AG09309 (cell line): Measurements from ENCODE around the gene ST8SIA6.
"Not testable (repeated sequence)": the region's sequence is repeated elsewhere in the genome, so short reads cannot be mapped to it uniquely, and the experiment has no call there.

Source experiments
- DNase-seq: peaks from one replicate; pipeline ENCODE4 v3.0.0-alpha.2; 2010; ENCODE audit warnings: low read depth
- H3K4me3 ChIP-seq: 2 replicates; pipeline ENCODE4 v1.5.1; 2011; ENCODE audit warnings: mild to moderate bottlenecking, low read depth, low read length, moderate library complexity; ENCODE audit not compliant: control insufficient read depth
- TF ChIP-seq, protein P1 (sequence below): IDR thresholded peaks from 2 replicates; pipeline ENCODE4 v1.5.1; 2011; ENCODE audit warnings: mild to moderate bottlenecking, low read depth, low read length, inconsistent platforms; ENCODE audit not compliant: insufficient read depth, control insufficient read depth; ENCODE audit errors: missing control alignments

Gene ST8SIA6

DNA sequence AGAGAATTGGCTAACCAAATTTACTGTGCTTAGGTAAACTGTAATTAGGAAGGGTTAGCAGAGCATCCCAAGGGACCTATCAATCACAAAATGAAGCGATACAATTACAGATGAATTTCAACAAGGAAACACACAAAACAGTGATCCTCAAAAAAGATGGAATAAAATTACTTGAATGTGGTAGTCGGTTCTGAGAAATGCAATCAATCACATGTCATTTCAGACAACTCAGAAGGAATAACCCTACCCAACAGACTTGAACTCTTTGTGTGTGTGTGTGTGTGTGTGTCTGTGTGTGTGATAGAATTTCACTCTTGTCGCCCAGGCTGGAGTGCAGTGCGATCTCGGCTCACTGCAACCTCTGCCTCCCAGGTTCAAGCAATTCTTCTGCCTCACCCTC is 43.5 kb downstream of the ST8SIA6 start:
- TF ChIP-seq, protein P1, sequence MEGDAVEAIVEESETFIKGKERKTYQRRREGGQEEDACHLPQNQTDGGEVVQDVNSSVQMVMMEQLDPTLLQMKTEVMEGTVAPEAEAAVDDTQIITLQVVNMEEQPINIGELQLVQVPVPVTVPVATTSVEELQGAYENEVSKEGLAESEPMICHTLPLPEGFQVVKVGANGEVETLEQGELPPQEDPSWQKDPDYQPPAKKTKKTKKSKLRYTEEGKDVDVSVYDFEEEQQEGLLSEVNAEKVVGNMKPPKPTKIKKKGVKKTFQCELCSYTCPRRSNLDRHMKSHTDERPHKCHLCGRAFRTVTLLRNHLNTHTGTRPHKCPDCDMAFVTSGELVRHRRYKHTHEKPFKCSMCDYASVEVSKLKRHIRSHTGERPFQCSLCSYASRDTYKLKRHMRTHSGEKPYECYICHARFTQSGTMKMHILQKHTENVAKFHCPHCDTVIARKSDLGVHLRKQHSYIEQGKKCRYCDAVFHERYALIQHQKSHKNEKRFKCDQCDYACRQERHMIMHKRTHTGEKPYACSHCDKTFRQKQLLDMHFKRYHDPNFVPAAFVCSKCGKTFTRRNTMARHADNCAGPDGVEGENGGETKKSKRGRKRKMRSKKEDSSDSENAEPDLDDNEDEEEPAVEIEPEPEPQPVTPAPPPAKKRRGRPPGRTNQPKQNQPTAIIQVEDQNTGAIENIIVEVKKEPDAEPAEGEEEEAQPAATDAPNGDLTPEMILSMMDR, result no peak
- no peak overlapping the region for H3K4me3 ChIP-seq
- no peak for DNase-seq

DNA sequence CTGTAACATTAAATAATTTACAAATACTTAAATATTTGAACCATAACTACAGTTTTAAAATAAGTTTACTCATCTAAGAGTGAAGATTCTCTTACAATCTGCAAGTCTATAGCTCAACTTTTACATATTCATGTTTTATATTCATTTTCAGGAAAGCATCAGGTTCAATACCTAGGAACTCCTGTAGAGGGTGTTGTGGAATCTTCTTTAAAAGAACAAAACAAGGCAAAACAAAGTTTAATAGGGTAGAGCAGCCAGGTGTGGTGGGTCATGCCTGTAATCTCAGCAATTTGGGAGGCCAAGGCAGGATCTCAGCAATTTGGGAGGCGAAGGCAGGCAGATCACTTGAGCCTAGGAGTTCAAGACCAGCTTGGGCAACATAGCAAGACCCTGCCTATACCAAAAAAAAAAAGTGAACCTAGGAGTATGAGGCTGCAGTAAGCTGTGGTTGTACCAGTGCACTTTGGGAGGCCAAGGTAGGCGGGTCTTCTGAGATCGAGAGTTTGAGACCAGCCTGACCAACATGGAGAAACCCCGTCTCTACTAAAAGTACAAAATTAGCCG is 45.1 kb downstream of the ST8SIA6 start:
- H3K4me3 ChIP-seq, result no peak overlapping the region
- TF ChIP-seq, protein P1, result peak; percentile 52
- DNase-seq, result no peak

DNA sequence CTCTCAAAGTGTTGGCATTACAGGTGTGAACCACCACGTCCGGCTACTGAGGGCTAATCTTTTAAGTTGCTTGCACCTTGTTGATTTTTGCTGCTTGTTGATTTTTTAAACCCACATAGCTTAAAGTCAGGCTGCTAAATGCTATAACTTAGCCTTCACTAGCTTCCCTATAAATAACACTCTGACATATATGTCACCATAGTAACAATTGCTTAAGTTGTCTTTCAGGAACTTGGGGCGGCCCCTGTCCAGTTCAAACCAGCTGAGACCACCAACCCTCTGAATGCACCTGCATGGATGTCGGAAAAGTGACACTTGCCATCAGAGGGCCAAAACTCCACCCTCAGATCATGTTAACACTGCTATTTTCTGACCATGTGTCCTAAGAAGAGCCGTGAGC is 47.3 kb downstream of the ST8SIA6 start:
- DNase-seq, result no peak
- TF ChIP-seq, protein P1, result no peak
- no peak overlapping the region for H3K4me3 ChIP-seq

DNA sequence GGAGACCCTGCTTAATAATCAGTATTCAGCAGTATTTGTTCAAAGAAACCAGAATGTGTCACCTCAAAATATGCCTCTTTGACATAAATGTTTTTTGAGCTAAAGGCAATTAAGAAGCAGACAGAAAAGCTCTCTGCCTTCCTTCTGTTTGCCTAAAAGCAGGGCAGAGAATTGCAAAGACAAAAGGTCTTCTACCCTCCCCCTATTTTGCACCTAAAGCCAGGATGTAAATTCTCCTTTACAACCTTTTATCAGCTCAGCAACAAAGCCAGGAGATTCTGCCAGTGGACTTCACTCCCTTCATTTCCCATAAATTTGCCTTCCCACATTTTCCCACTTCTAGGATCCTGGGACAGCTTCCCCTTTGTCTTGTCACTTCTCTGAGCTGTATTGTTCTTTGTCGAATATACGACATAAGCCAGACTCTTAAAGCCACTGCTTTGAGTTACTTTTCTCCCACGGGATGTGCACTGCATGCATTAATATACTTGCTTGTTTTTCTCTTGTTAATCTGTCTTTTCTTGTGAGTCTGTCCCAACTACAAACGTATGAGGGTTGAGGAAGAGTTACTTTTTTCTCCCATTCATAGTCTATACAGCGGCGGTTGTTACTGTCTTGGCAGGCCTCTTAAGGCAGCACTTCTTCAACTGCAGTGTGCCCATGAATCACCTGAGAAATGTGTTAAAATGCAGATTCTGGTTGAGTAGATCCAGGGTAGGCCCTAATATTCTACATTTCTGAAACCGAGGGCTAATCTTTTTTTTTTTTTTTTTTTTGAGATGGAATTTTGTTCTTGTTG is 48.2 kb downstream of the ST8SIA6 start:
- no peak overlapping the region for H3K4me3 ChIP-seq
- TF ChIP-seq, protein P1, result no peak
- DNase-seq, result no peak

DNA sequence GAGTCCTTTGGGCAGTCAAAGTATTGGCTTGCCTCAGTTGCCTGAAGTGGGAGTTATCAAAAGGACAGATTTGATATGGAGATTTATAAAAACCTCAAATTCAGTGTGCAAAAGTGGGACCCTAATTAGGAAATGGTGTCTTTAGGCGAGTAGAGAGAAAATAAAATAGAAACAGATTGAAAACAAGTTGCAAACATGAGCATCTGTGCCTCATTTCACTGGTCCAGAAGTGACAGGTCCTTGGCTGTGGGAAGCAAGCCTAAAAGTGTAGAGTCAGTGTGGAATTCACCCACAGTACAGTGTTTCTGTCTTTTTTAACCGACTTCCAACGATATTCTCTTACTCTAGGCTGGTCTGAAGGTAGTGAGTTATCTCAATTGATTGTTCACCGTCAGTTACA is 51.2 kb downstream of the ST8SIA6 start:
- TF ChIP-seq, protein P1, result no peak
- DNase-seq, result no peak
- H3K4me3 ChIP-seq, result no peak overlapping the region

DNA sequence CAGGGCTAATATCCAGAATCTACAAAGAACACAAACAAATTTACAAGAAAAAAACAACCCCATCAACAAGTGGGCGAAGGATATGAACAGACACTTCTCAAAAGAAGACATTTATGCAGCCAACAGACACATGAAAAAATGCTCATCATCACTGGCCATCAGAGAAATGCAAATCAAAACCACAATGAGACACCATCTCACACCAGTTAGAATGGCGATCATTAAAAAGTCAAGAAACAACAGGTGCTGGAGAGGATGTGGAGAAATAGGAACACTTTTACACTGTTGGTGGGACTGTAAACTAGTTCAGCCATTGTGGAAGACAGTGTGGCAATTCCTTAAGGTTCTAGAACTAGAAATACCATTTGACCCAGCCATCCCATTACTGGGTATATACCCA is 52.4 kb downstream of the ST8SIA6 start:
- DNase-seq, H3K4me3 ChIP-seq: not testable (repeated sequence)

DNA sequence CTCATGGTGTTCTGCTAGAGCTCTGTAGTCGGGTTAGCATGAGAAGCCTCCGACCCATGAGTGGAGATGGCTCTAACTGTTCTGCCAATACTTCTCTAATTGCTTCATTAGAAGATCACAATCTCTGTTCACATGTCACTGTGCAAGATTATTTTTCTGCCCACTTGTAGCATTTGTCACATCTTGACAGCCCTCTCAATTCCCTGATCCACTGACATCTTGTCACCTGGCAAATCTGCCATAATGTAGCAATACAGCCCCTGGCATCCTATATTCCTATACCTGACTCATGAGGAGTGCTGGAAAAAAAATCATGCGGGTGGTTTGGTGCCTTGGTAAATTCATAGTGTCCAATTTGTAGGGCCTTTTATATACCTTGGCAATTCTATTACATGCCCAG is 58.4 kb downstream of the ST8SIA6 start:
- no peak for DNase-seq
- H3K4me3 ChIP-seq, result no peak overlapping the region
- TF ChIP-seq, protein P1, result no peak
